ES-I3 (cell line): ENCODE measurements around the gene FAM50B.

Source experiments
- H3K36me3 ChIP-seq: 2 replicates; pipeline ENCODE4 v1.6.1; 2013; ENCODE audit warnings: mild to moderate bottlenecking, low read length, control low read depth, moderate library complexity; ENCODE audit not compliant: insufficient read depth
- H3K4me1 ChIP-seq: 2 replicates; pipeline ENCODE4 v1.6.1; 2013; ENCODE audit warnings: mild to moderate bottlenecking, control low read depth, low read length; ENCODE audit not compliant: insufficient read depth
- H3K9ac ChIP-seq: 2 replicates; pipeline ENCODE4 v1.6.1; 2013; ENCODE audit warnings: low read depth, mild to moderate bottlenecking, low read length, moderate library complexity
- H3K9me3 ChIP-seq: 2 replicates; pipeline ENCODE4 v1.6.1; 2013; ENCODE audit warnings: mild to moderate bottlenecking, low read length, moderate library complexity; ENCODE audit not compliant: control insufficient read depth, insufficient read depth

Gene FAM50B, protein sequence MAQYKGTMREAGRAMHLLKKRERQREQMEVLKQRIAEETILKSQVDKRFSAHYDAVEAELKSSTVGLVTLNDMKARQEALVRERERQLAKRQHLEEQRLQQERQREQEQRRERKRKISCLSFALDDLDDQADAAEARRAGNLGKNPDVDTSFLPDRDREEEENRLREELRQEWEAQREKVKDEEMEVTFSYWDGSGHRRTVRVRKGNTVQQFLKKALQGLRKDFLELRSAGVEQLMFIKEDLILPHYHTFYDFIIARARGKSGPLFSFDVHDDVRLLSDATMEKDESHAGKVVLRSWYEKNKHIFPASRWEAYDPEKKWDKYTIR

GRCh38 chr6:3848925-3849605, at the start of gene FAM50B:
Gene FAM50B, plus strand, starts transcription at chr6:3849373. Its CDS starts 439 bp downstream, at chr6:3849812.
- Histone ChIP-seq H3K36me3 (no peaks in the 10 kb centered on the region), H3K9me3 (no peaks in the 10 kb centered on the region), H3K9ac (peak within 1 kb of the TSS; percentile 50; the same call in 1 of the 2 replicates), H3K4me1 (0 out of 2 replicates have a peak, but pooled peaks cover 4% of the 10 kb centered on the region)

DNA sequence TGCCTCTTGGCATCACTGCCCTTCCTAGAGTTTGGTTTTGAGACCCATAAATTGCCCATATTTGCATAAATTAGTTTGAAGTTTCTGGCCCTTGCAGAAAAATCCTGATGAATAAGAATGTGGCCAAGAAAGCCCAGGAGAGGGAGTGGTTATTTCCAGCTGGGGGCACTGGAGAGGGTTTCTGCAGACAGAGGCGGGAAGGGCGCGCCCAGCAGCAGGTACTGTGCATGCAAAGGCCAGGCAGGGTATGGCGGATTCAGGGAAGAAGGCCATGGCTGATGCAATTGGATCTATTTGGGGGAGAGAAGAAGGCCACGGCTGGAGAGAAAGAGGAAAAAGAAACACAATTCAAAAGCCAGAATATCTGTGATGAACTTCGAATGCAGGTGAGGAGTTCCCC, 49.5 kb upstream of the FAM50B start:
- Histone ChIP-seq H3K9ac (no peak overlapping the region), H3K36me3 (no peaks in the 10 kb centered on the region), H3K9me3 (no peaks in the 10 kb centered on the region), H3K4me1 (peaks cover 11% of the 10 kb centered on the region; the same call in 1 of the 2 replicates)

- Histone ChIP-seq H3K9me3 (no peaks in the 10 kb centered on the region), H3K4me1 (peaks cover 11% of the 10 kb centered on the region; the same call in 1 of the 2 replicates), H3K9ac (no peak overlapping the region), H3K36me3 (no peaks in the 10 kb centered on the region)
These were observed 48.2 kb upstream of the FAM50B start for GRCh38 chr6:3800850-3801591.

GRCh38 chr6:3801960-3802359, 47.2 kb upstream of the FAM50B start:
- Histone ChIP-seq H3K4me1 (peaks cover 11% of the 10 kb centered on the region; the same call in 1 of the 2 replicates), H3K9me3 (no peaks in the 10 kb centered on the region), H3K9ac (no peak overlapping the region), H3K36me3 (no peaks in the 10 kb centered on the region)

- Histone ChIP-seq H3K4me1 (peaks cover 6% of the 10 kb centered on the region; the same call in 1 of the 2 replicates), H3K9ac (no peak overlapping the region), H3K9me3 (no peaks in the 10 kb centered on the region), H3K36me3 (no peaks in the 10 kb centered on the region)
These were observed 45.3 kb upstream of the FAM50B start for GRCh38 chr6:3803627-3804468.

DNA sequence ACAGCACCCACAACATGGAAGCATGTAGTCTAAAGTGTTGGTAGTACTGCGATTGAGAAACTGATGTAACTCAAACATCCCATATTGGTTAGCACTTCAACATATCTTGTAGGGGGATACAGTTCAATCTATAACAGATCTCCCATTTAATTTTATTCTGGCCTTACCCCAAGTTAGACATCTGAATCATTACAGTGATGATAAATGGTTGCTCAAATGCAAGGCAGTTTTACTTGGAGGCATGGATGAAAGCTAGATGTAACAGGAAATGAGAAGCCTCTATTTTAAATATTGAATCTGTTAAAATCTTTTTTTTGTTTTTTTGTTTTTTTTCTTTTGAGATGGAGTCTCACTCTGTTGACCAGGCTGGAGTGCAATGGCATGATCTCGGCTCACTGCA, 44.2 kb upstream of the FAM50B start:
- Histone ChIP-seq H3K36me3 (no peaks in the 10 kb centered on the region), H3K4me1 (peaks cover 6% of the 10 kb centered on the region; the same call in 1 of the 2 replicates), H3K9me3 (no peaks in the 10 kb centered on the region), H3K9ac (no peak overlapping the region)

DNA sequence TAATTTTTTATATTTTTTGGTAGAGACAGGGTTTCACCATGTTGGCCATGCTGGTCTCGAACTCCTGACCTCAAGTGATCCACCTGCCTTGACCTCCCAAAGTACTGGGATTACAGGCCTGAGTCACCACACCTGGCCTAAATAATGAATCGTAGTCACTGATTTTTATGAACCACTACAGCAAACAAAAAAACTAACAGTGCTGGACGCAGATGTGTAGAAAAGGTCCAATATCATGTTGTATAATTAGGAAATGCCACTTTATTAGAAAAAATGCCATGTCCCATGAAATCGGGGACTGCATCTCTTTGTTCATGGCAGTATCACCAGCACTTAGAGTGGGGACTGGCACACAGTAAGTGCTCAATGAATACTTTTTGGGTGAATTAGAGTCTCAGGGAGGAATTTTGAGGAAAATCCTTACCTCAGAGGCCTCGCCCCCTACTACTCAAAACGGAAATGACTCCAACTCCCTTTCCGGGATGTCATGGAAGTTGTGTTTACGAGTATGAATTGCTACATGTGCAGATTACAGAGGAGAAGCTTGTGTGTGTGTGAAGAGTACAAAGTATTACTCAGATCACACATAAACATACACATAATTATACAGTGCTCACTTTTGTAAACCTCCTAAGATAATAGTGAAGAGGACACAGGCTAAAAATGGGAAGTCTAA, 43.6 kb upstream of the FAM50B start:
- H3K36me3 ChIP-seq = no peaks in the 10 kb centered on the region
- no peaks in the 10 kb centered on the region for H3K9me3 ChIP-seq
- peaks cover 6% of the 10 kb centered on the region; the same call in 1 of the 2 replicates for H3K4me1 ChIP-seq
- H3K9ac ChIP-seq = no peak overlapping the region

DNA sequence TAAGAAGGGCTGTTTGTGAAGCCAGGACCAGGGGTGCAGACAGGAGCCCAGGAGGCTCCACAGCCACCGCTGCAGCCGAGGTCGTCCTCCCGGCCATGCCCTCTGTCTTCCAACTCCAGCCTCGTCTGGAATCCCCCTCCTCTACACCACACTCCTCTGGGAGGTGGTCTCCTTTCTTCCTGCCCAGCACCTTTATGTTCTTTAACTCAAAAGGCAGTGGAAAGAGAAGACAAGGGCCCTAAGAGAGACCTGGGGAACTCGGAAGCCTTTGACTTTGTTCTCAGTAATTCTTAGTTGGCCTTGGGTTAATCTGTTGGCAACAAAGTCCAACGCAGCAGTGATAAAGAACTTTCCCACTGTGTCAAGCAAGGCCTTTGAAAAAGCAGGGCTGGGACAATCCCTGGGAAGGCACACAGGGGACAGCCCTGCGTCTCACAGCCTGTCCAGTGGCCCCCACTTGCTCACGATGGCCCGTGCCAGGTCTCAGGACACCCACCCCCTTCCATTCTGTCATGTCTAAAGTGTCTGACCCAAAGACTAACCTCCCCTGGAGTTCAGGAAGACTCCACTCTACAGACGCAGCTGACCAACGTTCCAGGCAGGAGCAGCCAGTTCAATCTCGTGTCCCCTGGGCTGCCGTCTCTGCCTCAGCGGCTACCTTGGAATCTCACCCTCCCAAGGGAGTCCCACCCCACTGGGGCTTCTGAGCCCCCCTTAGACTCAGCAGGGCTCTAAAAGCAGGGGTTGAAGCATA, 42.8 kb upstream of the FAM50B start:
- no peaks in the 10 kb centered on the region for H3K9me3 ChIP-seq
- H3K36me3 ChIP-seq = no peaks in the 10 kb centered on the region
- H3K9ac ChIP-seq = no peak overlapping the region
- H3K4me1 ChIP-seq = peaks cover 6% of the 10 kb centered on the region; the same call in 1 of the 2 replicates

DNA sequence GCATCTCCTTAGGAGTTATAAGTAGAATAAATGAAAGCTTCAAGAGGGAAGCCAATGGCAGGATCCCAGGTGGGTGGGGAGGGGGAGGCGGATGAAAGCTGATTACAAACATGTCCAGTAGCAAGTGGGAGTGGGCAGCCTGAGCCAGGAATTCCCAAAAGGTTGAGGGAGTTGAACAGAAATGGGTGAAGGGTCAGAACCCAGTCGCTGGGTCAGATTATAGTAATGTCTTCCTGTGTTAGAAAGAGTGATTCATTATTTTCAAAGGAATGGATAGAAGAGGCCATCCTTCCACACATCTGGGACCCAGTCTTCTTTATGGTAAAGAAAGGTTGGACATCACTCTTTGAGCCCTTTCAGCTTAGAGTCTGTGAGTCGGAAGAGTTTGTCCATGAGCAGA, 41.0 kb upstream of the FAM50B start:
- Histone ChIP-seq H3K9me3 (no peaks in the 10 kb centered on the region), H3K4me1 (peaks cover 9% of the 10 kb centered on the region; the same call in 1 of the 2 replicates), H3K9ac (no peak overlapping the region), H3K36me3 (no peaks in the 10 kb centered on the region)

DNA sequence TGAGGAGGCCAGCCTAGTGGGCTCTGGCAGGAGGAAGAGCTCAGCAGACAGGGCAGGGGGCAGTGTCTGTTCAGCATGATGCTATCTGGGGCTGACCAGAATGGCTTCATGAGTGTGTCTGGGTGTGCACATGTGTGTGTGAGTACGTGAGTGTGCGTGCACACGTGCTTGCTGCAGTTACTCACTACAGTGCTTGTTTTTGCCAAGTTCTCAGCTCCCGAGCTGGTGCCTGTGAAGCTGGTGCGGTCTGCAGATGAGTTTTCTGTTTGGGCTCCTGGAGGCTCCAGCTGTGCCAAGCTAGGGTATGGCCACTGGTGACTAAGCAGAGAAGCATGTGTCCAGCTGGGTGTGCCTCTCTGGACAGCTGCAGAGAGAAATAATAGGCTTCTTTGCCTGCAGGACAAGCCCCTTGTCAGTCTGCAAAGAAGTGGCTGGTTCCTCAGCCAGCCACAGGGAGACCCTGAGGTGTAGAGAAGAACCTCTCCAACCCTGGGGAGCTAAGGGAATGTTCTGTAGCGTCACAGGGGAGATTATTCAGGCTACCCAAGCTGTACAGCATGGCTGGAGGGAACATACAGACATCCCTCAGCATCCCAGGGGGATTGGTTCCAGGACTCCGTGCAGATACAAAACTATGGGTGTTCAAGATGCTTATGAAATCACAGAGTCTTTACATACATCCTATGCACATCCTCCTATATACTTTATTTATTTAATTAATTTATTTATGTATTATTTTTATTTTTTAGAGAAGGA, 40.2 kb upstream of the FAM50B start:
- Histone ChIP-seq H3K9ac (no peak overlapping the region), H3K9me3 (no peaks in the 10 kb centered on the region), H3K36me3 (no peaks in the 10 kb centered on the region), H3K4me1 (peaks cover 13% of the 10 kb centered on the region; the same call in 1 of the 2 replicates)

DNA sequence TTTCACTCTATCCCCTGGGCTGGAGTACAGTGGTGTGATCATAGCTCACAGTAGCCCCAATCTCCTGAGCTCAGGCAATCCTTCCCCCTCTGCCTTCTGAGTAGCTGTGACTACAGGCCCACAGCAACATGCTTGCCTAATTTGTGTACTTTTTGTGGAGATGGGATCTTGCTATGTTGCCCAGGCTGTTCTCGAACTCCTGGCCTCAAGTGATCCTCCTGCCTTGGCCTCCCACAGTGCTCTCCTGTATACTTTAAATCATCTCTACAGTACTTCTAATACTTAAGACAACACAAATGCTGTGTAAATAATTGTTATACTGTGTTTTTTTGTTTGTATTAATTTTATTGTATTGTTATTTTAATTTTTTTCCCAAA, 39.7 kb upstream of the FAM50B start:
- H3K36me3 ChIP-seq = no peaks in the 10 kb centered on the region
- H3K4me1 ChIP-seq = peaks cover 10% of the 10 kb centered on the region; the same call in 1 of the 2 replicates
- H3K9ac ChIP-seq = no peak overlapping the region
- H3K9me3 ChIP-seq = no peaks in the 10 kb centered on the region

GRCh38 chr6:3809982-3810381, 39.2 kb upstream of the FAM50B start:
- H3K36me3 ChIP-seq = no peaks in the 10 kb centered on the region
- no peak overlapping the region for H3K9ac ChIP-seq
- H3K4me1 ChIP-seq = peaks cover 10% of the 10 kb centered on the region; the same call in 1 of the 2 replicates
- no peaks in the 10 kb centered on the region for H3K9me3 ChIP-seq
